Fibroblast of skin of left biceps (primary cell): ENCODE measurements around the gene DIAPH2.

Experiments
- DNase-seq, 2 experiments: peaks; one replicate each; pipeline ENCODE4 v3.0.0-alpha.2; 2013; ENCODE audit warnings: low read depth in 2 of 2

Gene DIAPH2

DNA sequence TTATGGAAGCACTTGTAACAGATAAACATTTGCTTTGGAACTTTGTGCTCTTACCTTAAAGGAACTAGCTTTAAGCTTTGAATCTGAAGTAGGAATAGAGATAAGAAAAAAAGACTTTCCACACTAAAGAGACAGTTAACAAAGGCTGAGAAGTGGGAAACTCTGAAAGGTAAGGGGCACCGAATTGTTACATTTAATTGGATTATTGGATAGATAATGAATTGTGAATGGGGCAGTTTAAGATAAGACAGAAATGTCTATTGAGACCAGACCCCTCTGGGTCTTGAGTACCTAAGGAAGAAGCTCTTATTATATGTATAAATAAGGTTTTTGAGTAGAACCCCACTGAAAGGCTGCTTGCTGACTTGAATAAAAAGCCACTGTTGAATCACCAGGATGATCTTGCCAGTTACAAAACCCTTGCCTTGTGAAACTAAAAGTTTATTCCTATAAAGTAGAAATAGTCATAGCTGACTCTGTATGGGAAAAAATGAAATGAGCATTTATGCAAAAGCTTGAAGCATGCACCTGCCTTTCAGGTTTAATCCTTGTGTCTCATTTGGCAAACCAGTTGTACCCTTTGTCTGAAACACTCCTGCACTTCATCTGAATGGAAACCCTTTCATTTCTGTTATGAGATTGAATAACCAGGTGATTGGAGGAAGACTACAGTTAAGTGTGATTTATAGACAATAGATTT lies 622.3 kb downstream of the DIAPH2 start:
- DNase-seq = no peak

DNA sequence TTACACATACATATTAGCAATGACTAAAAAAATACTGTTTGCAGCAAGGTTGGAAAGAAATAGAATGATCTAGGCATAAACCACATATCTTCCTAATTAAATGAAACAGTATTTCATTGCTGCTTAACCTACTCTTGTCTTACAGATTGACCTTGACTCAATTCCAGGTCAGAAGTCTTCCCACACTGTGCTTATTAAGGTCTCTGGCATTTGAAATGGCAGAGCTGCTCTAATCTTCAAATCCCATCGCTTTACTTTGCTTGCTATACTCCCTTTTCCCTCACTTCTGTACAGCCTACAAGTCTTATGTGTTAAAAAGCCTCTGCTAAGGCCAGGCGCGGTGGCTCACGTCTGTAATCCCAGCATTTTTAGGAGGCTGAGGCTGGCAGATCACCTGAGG lies 623.5 kb downstream of the DIAPH2 start:
- DNase-seq = no peak

DNA sequence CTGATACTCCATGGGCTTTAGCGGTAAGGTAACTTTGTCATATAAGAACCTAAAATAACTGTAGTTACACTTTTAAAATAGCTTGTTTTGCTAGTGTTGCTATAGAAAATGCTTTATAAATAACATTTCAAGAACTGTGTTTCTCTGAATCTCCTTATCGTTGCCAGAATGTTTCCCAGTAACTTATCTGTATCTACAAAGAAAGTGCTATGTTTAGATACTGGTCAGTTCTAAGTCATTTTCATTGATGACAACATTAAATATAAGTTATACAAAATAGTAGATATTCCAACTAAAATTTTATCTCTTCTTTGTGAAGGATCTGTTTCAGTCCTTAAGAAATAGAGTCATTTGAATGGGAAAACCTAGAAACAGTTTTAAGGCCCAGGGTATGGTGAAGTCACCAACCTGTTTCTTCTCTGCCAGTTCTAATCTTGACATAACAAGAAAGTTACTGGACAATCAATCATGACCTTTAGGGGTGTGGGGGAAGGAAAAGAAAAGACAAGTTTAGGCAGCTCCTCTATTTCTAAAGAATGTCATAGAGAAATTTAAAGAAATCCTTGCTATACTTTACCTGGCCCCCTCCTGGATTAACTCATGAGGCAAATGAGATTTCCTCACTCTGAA lies 625.0 kb downstream of the DIAPH2 start:
- no peak for DNase-seq

DNA sequence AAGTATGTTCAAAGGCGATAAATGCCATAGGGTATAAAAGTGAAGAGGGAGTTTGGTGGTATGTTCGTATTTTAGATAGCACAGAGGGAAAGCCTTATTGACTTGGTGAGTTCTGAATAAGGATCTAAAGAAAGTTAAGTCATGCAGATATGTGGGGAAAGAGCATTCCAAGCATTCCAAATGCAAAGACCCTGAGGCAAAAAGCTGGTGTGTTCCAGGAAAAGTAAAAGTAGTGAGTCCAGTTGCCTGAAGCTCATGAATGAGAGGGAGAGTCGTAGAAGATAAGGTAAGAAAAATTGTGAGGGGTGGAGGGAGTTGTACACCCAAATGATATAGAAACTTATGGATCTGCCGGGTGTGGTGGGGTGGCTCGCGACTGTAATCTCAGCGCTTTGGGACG lies 625.7 kb downstream of the DIAPH2 start:
- DNase-seq = no peak

GRCh38 chrX:97311066-97311778 lies 626.6 kb downstream of the DIAPH2 start:
- no peak for DNase-seq

GRCh38 chrX:97314345-97314744 lies 629.7 kb downstream of the DIAPH2 start:
- DNase-seq = no peak

GRCh38 chrX:97315939-97316338 lies 631.3 kb downstream of the DIAPH2 start:
- no peak for DNase-seq

GRCh38 chrX:97320305-97320704 lies 635.7 kb downstream of the DIAPH2 start:
- no peak for DNase-seq

DNA sequence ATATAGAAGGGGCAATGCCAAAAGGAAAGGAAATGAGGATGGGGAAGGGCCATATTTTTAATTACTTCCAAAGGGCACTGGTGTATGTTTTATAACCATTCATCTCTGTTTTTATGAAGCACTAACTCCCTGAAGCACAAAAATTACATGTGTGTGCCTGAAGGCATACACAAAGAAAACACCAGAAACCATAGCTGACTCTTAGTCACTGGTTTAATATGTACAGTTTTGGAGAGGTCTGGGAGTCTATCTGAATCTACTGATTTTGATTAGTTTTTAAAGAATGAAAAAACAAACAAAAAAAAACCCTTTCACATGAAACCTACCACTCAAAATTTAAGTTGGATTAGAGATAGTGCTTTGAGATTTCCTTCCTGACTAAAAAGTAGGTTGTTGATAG lies 637.8 kb downstream of the DIAPH2 start:
- DNase-seq = no peak

DNA sequence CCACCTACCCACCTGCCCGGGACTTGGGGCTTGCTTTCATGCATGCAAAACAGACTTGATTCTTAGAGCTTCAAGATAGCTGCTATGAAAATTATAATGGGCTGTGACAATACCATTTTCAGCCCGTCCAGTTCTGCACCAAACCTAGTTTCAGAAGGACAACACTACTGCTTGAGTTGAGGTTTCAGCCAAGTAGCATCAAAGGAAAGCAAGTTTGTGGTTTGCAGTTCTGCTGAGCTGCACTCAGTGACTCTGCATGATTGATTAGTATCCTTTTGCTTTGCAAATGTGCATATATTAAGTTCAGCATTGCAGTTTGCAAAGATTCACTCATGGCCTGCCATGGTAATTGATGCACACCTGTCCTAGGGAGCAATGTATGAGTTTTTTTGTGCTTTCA lies 641.8 kb downstream of the DIAPH2 start:
- DNase-seq = no peak

GRCh38 chrX:97328853-97329390 lies 644.3 kb downstream of the DIAPH2 start:
- DNase-seq = no peak

GRCh38 chrX:97330151-97330550 lies 645.5 kb downstream of the DIAPH2 start:
- DNase-seq = no peak

GRCh38 chrX:97332963-97333362 lies 648.3 kb downstream of the DIAPH2 start:
- peak in 1 of 2 experiments; percentile 9 for DNase-seq

- DNase-seq = no peak
These were observed 650.2 kb downstream of the DIAPH2 start for GRCh38 chrX:97334850-97335249.

DNA sequence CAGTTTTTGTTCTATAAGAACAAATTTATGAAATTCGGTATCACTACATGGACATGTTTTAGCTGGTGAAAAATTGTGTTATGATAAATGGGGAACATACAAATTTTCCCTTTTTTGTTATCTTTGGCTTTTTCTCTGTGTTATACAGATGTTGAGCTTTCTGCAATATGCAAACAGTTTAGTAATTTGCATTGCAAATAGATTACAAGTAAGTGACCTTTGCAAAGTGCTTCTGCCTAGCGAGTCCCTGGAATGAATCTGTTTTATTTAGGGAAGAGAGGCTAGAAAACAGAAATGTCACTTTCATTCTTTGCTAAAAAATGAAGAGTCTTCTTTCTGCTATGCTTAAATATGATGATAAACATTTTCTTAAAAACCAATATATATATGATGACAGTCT lies 660.1 kb downstream of the DIAPH2 start:
- DNase-seq = no peak

GRCh38 chrX:97358941-97359340 lies 674.3 kb downstream of the DIAPH2 start:
- no peak for DNase-seq

DNA sequence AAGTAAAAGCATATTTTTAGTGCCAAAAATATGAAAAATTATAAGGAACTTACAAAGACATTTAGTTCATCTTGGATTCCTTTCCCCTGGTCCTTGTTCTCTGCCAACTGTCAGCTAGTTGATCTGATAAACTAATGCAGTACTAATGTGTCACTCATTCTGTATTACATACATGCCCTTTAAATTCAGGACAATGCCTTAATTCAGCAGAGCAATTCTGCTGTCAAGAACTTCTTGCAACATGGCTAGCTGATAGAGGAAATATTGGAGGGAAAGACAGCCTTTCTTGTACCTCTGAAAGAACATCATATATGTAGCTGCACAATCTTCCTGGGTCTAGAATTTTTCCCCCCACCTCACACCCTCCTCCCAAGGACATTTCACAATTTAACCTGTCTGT lies 679.2 kb downstream of the DIAPH2 start:
- DNase-seq = no peak

- no peak for DNase-seq
These were observed 681.6 kb downstream of the DIAPH2 start for GRCh38 chrX:97366237-97366636.

DNA sequence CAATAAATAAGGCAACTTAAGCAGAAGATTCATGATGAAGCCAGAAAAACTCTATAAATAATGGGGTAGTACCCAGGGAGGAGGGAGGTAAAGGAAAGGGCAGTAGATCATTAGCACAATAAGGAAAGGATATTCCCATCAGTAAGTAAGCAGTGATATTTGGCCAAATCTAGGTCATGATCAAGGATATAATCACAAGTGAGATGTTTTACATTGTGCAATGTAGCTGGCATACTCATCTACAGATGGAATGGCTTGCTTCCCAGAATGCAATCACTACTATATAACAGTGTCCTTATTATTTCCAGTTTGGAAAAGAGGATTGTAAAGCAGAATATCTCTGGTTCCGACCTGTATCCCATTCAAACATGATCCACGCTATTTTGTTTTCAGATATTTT lies 682.5 kb downstream of the DIAPH2 start:
- DNase-seq = peak; percentile 6 to 12

- DNase-seq = no peak
These were observed 685.3 kb downstream of the DIAPH2 start for GRCh38 chrX:97369947-97370346.

DNA sequence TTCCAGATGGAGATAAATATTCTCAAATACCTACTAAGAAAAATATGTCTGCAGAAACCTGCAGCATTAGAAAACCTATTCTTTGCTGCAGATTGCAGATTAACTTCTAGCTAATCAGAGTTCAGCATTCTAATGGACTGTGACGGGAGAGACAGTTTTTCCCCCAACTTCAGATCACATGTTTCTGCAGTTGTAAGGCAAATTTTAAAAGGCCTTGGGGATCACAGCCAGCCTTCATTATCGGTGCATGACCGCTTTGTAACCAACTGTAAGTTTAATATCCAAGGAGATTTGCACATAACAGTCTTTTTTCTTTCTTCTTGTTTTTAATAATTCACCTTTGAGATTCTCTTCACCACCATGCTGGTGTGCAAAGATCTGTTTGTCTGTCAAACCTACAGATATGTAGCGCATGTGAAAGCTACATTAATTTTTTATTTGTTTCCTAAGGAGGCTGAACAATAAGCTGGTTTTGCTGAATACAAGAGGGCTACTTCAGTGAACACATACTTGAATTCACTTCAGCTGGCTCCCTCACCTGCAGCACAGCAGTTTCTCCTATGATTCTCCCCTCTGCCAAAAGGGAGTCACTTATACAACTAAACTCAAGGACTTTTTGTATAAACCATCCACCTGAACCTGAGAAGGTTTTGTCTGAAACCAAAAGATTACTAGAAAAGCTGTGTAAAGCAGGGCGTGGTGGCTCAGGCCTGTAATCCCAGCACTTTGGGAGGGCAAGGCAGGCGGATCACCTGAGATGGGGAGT lies 687.5 kb downstream of the DIAPH2 start:
- no peak for DNase-seq

DNA sequence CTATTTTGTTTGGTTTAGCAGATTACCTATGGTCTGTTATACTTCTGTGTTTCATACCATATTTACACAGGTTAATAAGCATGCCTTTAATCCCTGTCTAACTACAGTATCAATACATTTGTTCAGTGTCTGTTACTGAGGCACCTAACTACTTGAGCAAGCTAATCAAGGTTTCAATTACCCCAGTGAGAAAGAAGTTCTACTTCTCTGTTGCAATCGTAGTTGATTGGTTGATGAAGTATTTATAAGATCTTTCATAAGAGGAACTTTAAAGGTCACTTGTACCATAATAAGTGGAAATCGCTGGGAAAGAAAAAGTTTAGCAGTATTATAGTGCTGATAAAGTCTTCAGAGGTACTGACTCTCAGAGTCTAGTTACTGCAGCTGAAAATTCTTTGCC lies 689.6 kb downstream of the DIAPH2 start:
- no peak for DNase-seq
